ENCODE results near the gene PTEN.
A peak's percentile ranks its signal among the peaks of the same experiment; 100 is the strongest.
"Not testable (repeated sequence)": the region's sequence is repeated elsewhere in the genome, so short reads cannot be mapped to it uniquely, and the experiment has no call there.

PTEN gene

DNA sequence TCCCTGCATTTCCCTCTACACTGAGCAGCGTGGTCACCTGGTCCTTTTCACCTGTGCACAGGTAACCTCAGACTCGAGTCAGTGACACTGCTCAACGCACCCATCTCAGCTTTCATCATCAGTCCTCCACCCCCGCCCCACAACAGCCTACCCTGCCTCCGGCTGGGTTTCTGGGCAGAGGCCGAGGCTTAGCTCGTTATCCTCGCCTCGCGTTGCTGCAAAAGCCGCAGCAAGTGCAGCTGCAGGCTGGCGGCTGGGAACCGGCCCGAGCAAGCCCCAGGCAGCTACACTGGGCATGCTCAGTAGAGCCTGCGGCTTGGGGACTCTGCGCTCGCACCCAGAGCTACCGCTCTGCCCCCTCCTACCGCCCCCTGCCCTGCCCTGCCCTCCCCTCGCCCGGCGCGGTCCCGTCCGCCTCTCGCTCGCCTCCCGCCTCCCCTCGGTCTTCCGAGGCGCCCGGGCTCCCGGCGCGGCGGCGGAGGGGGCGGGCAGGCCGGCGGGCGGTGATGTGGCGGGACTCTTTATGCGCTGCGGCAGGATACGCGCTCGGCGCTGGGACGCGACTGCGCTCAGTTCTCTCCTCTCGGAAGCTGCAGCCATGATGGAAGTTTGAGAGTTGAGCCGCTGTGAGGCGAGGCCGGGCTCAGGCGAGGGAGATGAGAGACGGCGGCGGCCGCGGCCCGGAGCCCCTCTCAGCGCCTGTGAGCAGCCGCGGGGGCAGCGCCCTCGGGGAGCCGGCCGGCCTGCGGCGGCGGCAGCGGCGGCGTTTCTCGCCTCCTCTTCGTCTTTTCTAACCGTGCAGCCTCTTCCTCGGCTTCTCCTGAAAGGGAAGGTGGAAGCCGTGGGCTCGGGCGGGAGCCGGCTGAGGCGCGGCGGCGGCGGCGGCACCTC, at the start of gene PTEN, which contains the start of gene KLLN:
PTEN (plus strand) TSS at position 573 of the 891 bp plus-strand sequence. CDS start 845 bp downstream, outside the sequence.
KLLN (minus strand) TSS at position 481 of the 891 bp plus-strand sequence. CDS start 1,046 bp downstream, outside the sequence.
- peak; percentile 95 for DNase-seq

DNA sequence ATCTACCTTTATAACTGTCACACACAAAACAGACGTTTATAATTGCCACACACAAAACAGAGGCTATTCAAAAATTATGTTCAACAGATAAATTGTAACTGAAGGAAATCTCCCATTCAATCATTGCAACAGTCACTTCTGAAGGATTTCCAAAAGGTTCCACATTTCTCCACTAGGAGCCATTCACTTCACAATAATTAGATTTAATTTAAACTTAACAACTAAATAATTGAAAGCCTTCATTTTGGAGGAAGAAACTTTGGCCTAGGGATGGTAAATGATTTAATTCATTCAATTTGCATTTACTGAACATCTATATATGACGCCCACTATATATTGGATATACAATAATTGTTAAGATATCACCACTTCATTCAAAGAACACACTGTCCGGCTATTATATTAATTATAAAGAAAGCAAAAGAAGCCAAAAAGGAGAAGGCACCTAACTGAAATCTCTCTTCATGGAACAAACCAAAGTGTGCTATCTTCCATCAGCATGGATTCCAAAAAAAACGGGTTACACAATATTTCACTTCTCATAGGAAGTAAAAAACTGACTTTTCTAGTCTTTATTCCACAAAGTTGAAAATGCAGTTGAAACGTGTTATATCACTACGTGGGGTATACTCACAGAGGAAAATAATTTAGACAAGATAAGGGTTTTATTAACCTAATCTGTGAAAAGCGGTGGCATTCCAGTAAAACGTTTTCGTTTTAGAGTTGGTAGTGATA, 47.1 kb upstream of the PTEN start:
- DNase-seq, result no peak

DNA sequence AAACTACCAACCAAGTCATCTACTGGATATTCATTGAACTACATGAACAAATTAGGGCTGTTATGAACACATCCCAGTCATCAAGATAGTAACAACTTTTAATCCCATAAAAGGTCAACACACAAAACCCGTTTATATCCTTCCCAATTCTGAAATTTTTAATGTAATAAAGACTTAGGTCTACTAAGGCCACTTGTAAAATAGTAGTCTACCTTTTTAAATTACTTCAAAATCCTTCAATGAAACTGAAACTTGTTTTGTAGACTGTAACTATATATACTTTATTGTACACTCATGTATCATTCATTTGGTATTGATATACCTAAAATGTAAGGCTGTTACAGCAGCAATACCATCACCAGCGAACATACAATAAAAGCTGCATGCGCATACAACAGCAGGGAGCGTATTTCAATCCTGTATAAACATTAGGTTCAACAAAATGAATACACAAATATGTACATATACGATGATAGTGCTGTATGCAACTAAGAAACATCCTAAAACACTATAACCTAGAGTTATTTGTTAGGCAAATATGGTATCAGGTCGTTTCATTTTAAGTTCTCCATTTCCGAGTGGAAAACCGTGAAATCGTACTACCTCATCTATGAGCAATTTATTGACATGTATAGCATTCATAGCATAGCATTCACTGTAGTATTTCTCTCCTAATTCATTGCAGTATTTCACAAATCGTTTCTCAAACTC, 46.4 kb upstream of the PTEN start:
- no peak for DNase-seq

DNA sequence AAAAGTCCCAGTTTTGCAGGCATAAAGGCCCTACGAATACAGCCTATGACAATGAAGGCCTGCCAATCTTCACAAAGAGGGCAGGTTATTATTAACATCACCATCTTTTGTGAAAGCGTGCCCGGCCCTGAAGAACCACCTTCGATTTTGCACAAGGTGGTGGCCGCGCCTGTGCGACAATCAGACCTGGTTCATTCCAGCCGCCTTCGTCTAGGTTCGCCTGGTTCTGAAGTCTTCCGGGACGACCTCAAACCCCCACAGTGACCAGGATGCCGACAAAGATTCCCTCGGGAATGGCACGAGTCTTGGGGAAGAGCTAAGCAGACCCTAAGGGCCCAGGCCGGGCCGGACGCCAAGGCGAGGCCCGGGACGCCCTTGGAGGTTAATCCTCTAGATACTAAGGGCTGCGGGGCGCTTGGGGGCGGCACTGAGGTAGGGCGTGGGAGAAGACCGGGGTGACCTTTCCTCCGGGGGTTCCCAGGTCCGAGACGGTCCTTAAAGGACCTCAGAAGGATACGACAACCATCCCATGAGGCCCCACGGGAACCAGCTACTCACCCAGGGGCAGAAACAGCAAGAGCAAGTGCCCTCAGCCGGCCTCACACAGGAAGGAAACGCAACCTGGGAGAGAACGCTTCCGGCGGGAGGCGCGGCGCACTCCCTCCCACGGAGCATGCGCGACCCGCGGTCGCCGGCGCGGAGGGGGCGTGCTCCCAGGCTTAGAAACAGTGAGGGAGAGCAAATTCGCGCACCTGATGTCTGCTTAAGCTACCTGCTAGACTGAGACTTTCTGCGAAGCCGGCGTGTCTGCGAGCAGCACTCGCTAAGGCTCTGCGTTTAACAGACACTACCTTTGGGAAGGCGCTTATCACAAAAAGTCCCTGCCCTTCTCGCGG, 45.6 kb upstream of the PTEN start, which contains the start of gene ATAD1:
ATAD1 (minus strand) TSS at position 618 of the 896 bp plus-strand sequence. CDS start 3,627 bp downstream, outside the sequence.
- DNase-seq, result peak; percentile 90

DNA sequence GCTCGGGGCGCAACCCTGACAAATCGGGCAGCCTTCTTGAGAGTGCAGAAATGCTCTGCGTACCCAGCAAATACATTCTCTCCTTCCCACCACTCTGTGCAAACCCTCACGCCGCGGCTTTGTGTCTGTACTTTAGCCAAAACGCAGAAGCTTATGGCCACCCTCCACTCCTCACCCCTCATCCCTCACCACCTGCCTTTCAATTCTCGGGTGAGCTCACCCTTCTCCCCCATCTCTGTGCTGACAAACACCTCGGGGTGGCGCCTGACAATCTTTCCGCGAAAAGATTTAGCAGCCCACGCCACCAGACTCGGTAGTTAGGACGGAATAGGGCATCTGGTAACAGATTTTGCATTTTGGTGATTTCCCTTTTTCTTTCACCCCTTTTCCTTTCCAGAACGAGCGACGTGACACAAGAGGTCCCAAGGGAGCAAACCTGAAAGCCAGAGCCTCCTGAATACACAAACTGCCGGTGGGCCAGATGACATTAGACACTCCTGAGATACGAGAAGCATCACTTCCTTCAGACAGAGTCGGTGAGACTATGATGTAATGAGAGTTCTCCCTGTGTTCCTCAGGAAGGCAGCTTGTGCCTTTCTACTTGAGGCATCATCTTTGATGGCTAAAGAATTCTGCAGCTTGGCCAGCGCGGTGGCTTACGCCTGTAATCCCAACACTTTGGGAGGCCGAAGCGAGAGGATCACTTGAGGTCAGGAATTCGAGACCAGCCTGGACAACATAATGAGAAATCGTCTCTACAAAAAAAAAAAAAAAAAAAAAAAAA, 44.7 kb upstream of the PTEN start:
- DNase-seq, result peak; percentile 21

DNA sequence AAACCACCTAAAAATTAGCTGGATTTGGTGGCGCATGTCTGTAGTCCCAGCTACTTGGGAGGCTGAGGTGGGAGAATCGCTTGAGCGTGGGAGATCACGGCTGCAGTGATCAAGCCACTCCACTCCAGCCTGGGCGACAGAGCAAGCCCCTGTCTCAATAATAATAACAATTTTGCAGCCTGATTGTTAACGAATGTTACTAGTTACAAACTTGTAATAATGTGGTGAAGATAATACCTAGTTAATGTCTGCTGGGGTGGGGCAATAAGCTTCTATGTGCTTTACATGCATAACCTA, 44.2 kb upstream of the PTEN start:
- no peak for DNase-seq

DNA sequence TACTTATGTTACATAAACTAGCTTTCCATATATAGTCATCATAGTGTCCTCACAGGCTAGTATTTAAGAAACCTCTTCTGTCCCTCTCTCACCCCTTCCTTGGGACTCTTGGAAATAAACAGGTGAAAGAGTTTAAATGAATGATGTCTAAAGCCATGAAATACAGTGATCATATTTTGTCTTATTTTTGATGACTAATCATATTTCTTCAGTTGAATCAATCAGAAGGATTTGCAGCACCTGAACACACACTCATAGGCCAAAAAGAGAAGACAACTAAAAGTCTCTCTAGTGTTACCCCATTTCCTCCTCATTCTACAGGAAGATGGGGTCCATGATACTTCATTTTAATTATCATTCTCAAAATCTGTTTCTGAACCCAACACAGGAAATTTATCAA, 36.8 kb upstream of the PTEN start:
- DNase-seq, result no peak

DNA sequence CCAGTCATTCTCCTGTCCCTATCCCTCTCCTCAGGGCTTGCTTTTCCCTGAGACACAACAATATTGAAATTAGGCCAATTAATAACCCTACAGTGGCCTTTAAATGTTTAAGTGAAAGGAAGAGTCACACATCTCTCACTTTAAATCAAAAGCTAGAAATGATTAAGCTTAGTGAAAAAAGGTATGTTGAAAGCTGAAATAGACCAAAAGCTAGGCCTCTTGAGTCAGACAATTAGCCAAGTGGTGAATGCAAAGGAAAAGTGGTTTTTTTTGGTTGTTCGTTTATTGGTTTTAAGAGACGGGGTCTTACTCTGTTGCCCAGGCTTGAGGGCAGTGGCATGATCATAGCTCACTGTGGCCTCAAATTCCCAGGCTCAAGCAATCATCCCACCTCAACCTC, 35.7 kb upstream of the PTEN start:
- DNase-seq, result no peak

DNA sequence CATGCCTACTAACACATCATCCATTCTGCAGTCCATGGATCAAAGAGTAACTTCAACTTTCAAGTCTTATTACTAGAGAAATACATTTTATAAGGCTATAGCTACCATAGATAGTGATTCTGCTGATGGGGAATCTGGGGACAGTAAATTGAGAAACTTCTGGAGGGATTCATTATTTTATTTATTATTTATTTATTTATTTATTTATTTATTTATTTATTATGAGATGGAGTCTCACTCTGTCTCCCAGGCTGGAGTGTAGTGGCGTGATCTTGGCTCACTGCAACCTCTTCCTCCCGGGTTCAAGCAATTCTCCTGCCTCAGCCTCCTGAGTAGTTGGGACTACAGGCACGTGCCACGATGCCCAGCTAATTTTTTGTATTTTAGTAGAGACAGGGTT, 34.4 kb upstream of the PTEN start:
- DNase-seq, result not testable (repeated sequence)

DNA sequence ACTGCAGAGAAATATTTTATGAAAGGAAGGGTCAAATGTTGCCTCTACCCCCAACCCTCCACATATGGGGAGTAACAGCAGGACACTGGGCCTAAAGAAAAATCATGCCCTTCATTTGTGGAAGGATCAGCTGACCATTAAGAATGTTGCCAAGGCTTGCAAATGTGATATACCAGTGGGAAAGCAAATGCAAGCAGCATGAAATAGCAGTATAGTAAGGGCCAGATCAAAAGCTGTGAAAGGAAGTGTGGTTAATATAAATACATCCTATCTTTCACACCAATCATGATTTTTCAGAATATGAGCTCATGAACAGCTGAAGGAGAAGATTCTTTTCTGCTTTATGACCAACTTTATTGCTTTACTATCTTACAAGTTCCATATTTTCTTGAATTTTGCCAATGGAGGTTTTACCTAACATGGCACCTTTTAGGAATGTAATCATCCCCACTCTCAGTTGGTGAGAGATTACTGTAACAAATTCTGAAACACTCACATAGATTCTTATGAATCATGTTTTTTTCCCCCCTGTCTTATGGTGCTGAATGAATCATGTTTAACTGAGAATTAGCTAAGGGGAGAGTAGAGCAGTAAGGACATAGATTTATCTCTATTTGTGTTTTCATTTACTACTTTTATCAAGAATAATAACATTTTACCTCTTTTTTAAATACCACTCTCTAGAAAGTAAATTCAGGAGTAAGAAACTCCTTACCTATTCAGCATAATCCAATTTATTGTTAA, 33.3 kb upstream of the PTEN start:
- no peak for DNase-seq

DNA sequence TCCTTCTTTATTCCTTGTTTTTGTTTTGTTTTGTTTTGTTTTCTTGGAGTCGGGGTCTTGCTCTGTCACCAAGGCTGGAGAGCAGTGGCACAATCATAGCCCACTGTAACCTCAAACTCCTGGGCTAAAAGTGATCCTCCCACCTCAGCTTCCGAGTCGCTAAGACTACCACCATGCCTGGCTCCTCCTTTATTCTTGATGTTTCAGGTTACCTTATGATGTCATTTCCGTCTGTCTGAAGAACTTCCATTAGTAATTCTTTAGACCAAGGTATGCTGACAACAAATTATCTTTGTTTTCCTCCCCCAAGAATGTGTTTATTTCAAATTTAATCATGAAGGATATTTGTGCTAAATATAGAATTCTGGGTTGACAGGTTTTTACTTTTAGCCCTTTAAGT, 27.3 kb upstream of the PTEN start:
- DNase-seq, result no peak

DNA sequence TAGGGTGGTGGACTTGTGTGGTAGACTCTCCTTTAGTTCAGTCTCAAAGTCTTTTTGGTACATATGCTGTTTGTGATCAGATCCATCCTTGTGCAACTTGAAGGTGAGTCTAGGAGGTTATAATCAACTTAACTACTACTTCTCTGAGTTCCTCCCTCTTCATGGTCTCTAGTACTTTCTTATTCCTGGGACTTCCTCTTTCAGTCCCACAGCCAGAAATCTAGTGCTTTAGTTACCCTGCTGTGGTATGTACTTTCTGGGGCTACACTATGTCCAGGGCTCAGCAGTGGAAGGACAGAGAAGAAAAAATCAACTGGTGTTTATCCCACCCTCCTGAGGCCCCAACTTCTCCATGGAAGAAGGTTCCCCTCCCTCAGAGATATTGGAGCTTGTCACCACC, 26.0 kb upstream of the PTEN start:
- no peak for DNase-seq

DNA sequence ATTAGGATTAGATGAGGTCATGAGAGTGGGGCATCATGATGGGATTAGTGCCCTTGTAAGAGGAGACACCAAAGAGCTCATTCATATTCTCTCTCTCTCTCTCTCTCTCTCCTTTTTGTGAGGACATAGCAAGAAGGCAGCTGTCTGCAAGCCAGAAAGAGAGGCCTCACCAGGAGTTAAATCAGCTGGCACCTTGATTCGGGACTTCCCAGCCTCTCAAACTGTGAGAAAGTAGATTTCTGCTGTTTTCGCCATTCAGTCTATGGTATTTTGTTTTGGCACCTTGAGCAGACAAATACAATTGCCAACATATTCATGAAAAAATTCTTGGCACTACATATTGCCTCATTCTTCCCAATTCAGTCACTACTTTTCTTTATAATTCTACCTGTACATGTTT, 24.8 kb upstream of the PTEN start:
- no peak for DNase-seq

DNA sequence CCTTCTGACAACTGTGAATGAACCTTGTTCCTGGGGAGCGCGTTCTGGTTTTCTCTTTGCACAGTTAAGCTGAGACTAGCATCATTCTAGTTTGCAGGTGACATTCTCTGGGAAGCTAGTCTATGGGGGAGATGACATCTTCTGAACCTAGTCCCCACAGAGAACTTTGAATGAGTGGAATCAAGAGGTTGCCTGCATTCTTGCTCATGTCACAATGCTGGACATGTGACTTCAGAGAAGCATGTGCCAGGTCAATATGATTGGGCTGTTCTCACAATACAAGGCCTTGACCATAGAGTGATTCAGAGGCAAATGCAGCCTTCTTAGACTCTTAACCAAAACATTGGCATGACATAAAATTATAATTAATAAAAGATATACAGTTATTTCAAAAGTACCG, 22.2 kb upstream of the PTEN start:
- DNase-seq, result no peak

DNA sequence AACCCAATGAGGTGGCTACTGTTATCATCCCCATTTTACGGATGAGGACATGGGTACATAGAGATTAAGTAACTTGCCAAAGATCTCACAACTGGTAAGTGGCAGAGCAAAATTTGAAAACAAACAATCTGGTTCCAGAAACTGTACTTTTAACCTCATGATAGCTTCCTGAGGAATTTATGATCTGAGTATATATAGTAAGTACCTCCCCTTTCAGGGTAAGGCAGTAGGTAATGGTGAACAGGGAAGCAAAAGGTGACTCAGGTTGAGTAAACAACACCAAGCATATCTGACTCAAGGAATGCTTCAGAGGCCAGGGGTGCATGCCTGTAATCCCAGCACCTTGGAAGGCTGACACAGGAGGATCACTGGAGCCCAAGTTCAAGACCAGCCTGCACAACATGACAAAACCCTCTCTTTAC, 21.2 kb upstream of the PTEN start:
- DNase-seq, result no peak

DNA sequence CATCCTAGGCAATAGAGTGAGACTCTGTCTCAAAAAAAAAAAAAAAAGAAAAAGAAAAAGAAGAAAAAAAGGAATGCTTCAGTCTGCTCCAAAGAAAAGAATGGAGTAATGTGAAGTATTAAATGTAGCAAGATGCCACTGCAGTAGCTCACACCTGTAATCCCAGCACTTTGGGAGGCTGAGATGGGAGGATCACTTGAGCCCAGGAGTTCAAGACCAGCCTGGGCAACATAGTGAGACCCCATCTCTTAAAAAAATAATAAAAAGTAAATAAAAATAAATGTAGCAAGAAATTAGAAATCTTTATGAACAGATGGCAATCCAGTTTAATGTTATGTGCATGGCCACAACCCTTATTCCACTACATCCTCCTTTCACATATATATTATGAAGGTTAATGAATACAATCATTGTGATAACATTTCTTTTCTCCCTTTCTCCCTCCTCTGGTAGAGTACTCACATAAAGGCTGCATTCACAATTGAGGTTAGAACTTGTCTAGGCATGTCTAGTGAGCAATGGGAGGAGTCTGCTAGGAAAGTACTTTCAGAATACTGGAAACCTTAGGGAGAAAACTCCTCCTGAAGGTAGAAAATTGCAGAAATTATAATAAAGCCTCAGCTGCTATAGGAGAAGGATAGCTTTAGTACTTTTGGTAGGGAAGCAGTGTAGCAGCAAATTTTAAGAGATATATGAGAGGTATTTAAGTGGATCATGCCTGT, 20.5 kb upstream of the PTEN start:
- no peak for DNase-seq

DNA sequence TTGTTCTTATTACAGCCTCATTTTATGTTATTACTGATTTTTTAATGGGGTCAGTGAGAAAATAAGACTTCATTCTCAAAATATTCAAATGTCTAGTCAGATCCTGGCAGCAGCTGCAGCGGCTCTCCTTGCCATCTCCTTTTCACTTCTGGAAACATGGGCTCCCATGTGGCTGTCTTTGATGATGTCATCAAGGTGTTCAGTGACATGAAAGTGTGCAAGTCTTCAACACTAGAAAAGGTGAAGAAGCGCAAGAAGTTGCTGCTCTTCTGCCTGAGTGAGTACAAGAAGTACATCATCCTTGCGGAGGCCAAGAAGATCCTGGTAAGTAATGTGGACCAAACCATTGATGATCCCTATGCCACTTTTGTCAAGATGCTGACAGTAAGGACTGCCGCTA, 19.7 kb upstream of the PTEN start:
- no peak for DNase-seq

DNA sequence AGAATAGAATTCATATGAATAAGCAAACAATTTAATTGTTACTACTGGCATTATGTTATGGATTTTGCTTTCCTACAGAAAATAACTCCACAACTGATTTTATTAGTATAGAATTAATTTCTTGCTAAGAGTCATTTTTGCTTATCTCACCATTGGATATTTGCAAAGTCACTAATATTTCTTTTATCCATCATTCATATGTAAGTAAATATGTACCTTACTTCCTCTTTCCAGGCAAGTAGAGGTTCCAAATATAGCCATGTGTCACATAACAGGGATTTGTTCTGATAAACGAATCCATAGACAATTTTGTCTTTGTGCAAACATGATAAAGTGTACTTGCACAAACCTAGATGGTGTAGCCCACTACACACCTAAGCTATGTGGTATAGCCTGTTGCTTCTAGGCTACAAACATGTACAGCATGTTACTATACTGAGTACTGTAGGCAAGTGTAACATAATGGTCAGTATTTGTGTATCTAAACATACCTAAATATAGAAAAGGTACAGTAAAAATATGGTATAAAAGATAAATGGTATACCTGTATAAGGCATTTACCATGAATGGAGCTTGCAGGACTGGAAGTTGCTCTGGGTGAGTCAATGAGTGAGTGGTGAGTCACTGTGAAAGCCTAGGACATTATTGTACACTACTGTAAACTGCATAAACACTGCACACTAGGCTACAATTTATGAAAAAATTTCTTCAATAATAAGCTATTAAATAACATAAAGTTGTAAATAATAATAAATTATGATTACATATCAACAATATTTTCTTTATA, 18.4 kb upstream of the PTEN start:
- no peak for DNase-seq

DNA sequence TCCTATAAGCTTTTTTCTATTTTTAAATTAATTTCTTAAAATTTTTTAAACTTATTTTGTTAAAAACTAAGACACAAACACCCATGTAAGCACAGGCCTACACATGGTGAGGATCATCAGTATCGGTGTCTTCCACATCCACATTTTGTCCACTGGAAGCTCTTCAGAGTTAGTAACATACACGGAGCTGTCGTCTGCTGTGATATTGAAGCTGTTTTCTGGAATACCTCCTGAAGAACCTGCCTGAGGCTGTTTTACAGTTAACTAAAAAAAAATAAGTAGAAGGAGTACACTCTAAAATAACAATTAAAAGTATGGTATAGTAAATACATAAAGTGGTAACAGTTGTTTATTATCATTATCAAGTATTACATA, 17.8 kb upstream of the PTEN start:
- DNase-seq, result no peak
